Neutrophil (primary cell): ENCODE measurements around the gene SLC26A9.

Experiments used
- H3K27ac ChIP-seq: fragments of 200-600 bp; sonication (generic); 2 replicates; pipeline ENCODE4 v1.5.1; 2016; ENCODE audit warnings: mild to moderate bottlenecking, moderate library complexity
- H3K27me3 ChIP-seq: fragments of 200-600 bp; sonication (generic); 2 replicates; pipeline ENCODE4 v1.6.0; 2016; ENCODE audit warnings: mild to moderate bottlenecking
- H3K36me3 ChIP-seq: fragments of 200-600 bp; sonication (generic); 2 replicates; pipeline ENCODE4 v1.5.1; 2017
- H3K4me1 ChIP-seq, 2 experiments: fragments of 200-600 bp in 1 of 2; sonication (generic) in 1 of 2; 1 replicate in 1 of 2; 2 replicates in 1 of 2; pipeline versions ENCODE4 v1.5.1 to v1.6.1; 2013 to 2016; ENCODE audit warnings: low read depth in 1 of 2, low read length in 1 of 2, mild to moderate bottlenecking in 1 of 2, moderate library complexity in 1 of 2; ENCODE audit not compliant: control insufficient read depth in 1 of 2, insufficient read depth in 1 of 2
- H3K4me3 ChIP-seq, 2 experiments: fragments of 200-600 bp in 1 of 2; sonication (generic) in 1 of 2; 1 replicate in 1 of 2; 2 replicates in 1 of 2; pipeline ENCODE4 v1.5.1; 2013 to 2016; ENCODE audit warnings: low read depth in 1 of 2, low read length in 1 of 2, mild to moderate bottlenecking in 1 of 2, moderate library complexity in 1 of 2
- H3K9me3 ChIP-seq: fragments of 200-600 bp; sonication (generic); 2 replicates; pipeline ENCODE4 v1.5.1; 2016
- CTCF ChIP-seq: fragments of 200-600 bp; sonication (generic); IDR thresholded peaks from 2 replicates; pipeline ENCODE4 v1.5.1; 2016; ENCODE audit warnings: antibody characterized with exemption

Gene SLC26A9

GRCh38 chr1:205967554-205968335 lies 24.5 kb upstream of the SLC26A9 start:
- Histone ChIP-seq H3K4me3 (no peak overlapping the region), H3K27ac (no peak overlapping the region), H3K36me3 (no peaks in the 10 kb centered on the region)

GRCh38 chr1:205965036-205965884 lies 22.0 kb upstream of the SLC26A9 start:
- no peaks in the 10 kb centered on the region for H3K4me1 ChIP-seq

More at GRCh38 chr1:205967554-205968335, 24.5 kb upstream of the SLC26A9 start:
- Histone ChIP-seq H3K27me3 (no peaks in the 10 kb centered on the region), H3K4me1 (no peaks in the 10 kb centered on the region), H3K9me3 (no peaks in the 10 kb centered on the region)
- no peak for TF ChIP-seq CTCF

GRCh38 chr1:205963352-205964155 lies 20.3 kb upstream of the SLC26A9 start:
- H3K27ac ChIP-seq = no peak overlapping the region
- no peak for TF ChIP-seq CTCF
- H3K9me3 ChIP-seq = no peaks in the 10 kb centered on the region
- no peak overlapping the region for H3K4me3 ChIP-seq
- H3K36me3 ChIP-seq = no peaks in the 10 kb centered on the region
- H3K27me3 ChIP-seq = peaks cover 22% of the 10 kb centered on the region
- no peaks in the 10 kb centered on the region for H3K4me1 ChIP-seq

More at GRCh38 chr1:205965036-205965884, 22.0 kb upstream of the SLC26A9 start:
- Histone ChIP-seq H3K36me3 (no peaks in the 10 kb centered on the region), H3K4me3 (no peak overlapping the region), H3K27me3 (peaks cover 14% of the 10 kb centered on the region), H3K9me3 (no peaks in the 10 kb centered on the region), H3K27ac (no peak overlapping the region)
- no peak for TF ChIP-seq CTCF

GRCh38 chr1:205962821-205963221 lies 19.6 kb upstream of the SLC26A9 start:
- no peaks in the 10 kb centered on the region for H3K4me1 ChIP-seq
- no peak overlapping the region for H3K27ac ChIP-seq
- no peak for TF ChIP-seq CTCF
- no peaks in the 10 kb centered on the region for H3K9me3 ChIP-seq
- no peak overlapping the region for H3K4me3 ChIP-seq
- peaks cover 22% of the 10 kb centered on the region for H3K27me3 ChIP-seq
- no peaks in the 10 kb centered on the region for H3K36me3 ChIP-seq
